ENCODE results near the gene PLEKHG7.

- TF ChIP-seq CTCF (IDR thresholded peaks at IDR 0.05): no peak
- TF ChIP-seq POLR2AphosphoS5 (IDR thresholded peaks at IDR 0.05): no peak
Measured at GRCh38 chr12:92759634-92760268, 57.0 kb downstream of the PLEKHG7 start.
